ENCODE measurements around the gene RASA1.

The RASA1 gene

DNA sequence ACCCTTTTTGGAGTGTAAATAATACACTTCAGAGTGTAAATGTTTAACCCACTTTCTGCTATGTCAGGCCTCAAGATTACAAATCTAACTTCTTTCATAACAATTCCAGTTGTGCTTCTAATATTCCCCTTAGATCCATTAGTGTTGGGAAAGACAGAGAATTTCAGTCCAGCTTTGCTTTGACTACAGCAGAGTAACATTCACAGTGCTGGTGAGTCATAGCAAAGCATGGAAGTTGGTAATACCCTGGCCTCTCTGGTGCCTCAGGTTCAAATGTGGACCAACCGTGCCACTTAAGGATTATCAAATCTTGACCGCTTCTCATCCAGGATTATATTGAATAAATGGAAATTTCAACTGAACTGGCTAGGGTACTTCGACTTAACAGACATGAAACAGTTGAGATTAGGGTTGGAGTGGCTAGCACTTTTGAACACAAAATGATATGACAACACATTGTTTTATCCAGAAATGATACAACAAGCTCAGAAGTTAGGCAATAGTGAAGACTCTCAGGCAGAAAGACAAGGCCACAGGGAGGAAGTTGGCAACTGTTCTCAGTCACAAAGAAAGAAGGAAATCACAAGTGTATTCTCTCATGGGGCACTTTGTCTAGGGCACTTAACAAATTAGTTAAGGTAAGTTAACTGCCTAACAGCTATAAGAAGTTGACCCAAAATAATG lies 24.4 kb upstream of the RASA1 start:
- H3K4me3 ChIP-seq (ENCODE audit: low read depth, low read length): no peak overlapping the region
- TF ChIP-seq, protein P1, sequence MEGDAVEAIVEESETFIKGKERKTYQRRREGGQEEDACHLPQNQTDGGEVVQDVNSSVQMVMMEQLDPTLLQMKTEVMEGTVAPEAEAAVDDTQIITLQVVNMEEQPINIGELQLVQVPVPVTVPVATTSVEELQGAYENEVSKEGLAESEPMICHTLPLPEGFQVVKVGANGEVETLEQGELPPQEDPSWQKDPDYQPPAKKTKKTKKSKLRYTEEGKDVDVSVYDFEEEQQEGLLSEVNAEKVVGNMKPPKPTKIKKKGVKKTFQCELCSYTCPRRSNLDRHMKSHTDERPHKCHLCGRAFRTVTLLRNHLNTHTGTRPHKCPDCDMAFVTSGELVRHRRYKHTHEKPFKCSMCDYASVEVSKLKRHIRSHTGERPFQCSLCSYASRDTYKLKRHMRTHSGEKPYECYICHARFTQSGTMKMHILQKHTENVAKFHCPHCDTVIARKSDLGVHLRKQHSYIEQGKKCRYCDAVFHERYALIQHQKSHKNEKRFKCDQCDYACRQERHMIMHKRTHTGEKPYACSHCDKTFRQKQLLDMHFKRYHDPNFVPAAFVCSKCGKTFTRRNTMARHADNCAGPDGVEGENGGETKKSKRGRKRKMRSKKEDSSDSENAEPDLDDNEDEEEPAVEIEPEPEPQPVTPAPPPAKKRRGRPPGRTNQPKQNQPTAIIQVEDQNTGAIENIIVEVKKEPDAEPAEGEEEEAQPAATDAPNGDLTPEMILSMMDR (IDR thresholded peaks at IDR 0.05; ENCODE audit: borderline replicate concordance, insufficient read depth, low read depth, low read length): no peak

DNA sequence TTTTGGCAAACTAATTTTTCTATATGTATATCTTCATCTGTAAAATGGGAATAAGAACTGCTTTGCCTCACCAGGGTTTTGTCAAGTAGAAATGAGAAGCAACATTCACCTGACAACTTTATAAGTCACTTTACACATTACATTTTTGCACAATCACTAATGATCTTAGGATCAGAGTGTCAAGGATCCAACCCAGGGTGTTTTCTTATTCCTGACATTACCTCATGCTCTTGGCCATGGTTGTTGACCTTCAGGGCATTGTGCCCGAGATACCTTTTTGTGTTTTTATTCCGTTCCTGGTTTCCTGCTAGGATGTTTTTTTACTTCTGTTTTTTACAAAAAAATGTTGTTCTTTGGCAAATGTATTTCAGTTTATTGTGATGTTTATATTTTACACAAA lies 22.2 kb upstream of the RASA1 start:
- no peak overlapping the region for H3K4me3 ChIP-seq (ENCODE audit: low read depth, low read length)
- TF ChIP-seq, protein P1 (IDR thresholded peaks at IDR 0.05; ENCODE audit: borderline replicate concordance, insufficient read depth, low read depth, low read length): no peak

DNA sequence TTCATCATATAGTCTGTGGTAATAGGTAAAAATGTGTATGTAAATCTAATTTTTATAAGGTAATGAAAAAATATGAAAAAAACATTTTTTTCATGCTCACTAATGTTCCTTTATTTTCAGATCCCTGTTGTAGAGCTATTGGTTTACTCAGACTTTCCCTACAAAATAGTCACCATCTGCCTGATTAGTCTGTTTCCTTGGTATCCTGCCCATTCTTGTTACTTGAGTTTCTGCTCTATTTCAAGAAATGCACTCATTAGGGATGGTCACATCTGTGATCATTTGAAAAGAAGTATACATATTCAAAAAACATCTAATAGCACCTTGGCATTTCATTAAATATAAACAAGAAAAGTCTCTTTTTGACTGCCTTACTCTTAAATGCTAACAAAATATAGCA lies 21.6 kb upstream of the RASA1 start:
- H3K4me3 ChIP-seq (ENCODE audit: low read depth, low read length): no peak overlapping the region
- TF ChIP-seq, protein P1 (IDR thresholded peaks at IDR 0.05; ENCODE audit: borderline replicate concordance, insufficient read depth, low read depth, low read length): no peak

DNA sequence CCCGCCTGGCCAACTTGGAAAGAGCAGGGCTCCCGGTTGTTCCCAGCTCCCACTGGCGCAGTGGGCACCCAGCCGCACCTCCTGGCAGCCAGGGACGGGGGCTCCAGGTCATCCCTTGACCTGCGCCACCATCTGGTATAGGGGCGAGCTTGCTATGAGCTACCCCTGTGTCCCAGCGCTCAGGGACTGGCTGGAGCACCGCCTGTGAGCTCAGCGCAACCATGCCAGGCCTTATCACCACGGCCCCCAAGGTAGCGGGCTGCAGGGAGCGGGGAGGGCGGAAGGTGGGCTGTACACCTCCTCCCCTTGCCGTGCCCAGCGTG lies 15.4 kb upstream of the RASA1 start:
- no peak overlapping the region for H3K4me3 ChIP-seq (ENCODE audit: low read depth, low read length)
- TF ChIP-seq, protein P1 (IDR thresholded peaks at IDR 0.05; ENCODE audit: borderline replicate concordance, insufficient read depth, low read depth, low read length): no peak

DNA sequence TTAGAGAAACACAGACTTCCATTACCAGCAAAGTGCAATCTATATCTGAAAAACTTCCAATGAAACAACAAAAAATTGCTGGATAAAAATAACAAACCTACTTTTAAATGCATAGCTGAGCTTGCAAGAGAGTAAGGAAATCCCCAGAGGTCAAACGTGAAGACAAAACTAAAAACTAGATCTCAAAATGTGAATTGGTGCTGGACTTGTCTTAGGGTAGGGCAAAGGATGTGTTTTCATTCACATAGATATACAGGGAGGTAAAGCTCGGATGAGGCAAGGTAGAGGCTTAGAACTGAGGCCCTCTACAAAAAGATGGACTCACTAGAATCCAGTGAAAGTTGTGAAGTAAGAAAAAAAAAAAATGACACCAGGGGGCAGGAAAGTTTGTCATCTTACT lies 13.6 kb upstream of the RASA1 start:
- no peak overlapping the region for H3K4me3 ChIP-seq (ENCODE audit: low read depth, low read length)
- TF ChIP-seq, protein P1 (IDR thresholded peaks at IDR 0.05; ENCODE audit: borderline replicate concordance, insufficient read depth, low read depth, low read length): no peak

DNA sequence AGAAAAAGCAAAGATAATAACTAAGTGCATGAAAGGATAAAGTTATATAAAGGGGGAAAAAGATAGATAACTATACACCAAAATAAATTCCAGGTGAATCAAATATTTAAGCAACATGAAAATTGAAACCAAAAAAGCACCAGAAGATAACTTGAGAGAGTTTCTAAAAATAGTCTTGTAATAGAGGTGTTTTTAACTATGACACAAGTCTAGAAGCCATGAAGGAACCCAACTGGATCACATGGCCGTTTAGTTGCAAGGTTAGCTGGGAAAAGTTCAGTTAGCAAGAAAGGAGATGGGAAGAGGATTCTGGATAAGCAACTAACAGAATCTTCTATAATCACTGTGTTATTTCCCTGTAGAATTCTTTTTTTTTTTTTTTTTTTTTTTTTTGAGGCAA lies 9.2 kb upstream of the RASA1 start:
- TF ChIP-seq, protein P1 (IDR thresholded peaks at IDR 0.05; ENCODE audit: borderline replicate concordance, insufficient read depth, low read depth, low read length): no peak
- H3K4me3 ChIP-seq (ENCODE audit: low read depth, low read length): no peak overlapping the region

DNA sequence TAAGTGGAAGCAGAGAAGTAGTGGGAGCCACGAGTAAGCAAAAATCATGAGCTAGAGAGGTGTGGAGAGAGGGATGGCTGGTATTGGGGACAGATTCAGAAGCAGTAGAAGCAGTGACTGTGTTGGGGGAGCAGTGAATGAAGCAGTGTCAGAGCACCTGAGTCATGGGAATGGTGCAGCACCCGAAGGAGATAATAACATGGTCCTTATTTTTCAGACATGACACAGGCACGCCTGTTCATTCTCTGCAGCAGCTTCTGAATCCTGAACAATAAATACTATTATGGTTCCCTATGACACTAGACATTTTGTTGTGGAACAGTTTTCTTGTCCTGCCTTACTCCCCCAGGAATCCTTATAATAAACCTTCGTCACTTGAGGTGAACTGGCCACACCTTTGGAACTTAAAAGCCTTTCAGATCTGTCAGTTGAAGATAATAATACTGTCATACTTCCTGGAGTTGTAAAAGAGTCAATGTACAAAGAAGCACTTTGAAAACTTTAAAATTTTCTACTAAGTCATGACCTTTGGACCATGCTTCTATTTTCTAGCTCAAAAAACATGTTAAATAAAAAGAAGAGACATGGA lies 7.0 kb upstream of the RASA1 start:
- TF ChIP-seq, protein P1 (IDR thresholded peaks at IDR 0.05; ENCODE audit: borderline replicate concordance, insufficient read depth, low read depth, low read length): no peak
- H3K4me3 ChIP-seq (ENCODE audit: low read depth, low read length): no peak overlapping the region
